H1 (cell line): ENCODE measurements around the gene LRRC3C.

ENCODE experiments used
- EGR1 ChIP-seq: IDR thresholded peaks from 2 replicates; pipeline ENCODE4 v1.6.1; 2011; ENCODE audit warnings: low read depth, low read length, borderline replicate concordance
- JUN ChIP-seq: IDR thresholded peaks from 2 replicates; pipeline ENCODE4 v1.6.1; 2011; ENCODE audit warnings: low read depth, mild to moderate bottlenecking, improper control_type of control experiment, low read length
- KDM5A ChIP-seq: fragments of 200-600 bp; IDR thresholded peaks from 2 replicates; pipeline ENCODE4 v1.7.1; 2012; ENCODE audit warnings: mild to moderate bottlenecking, low read length, inconsistent platforms, mixed read lengths
- POLR2A ChIP-seq, 2 experiments: IDR thresholded peaks; 1 replicate in 1 of 2; 2 replicates in 1 of 2; pipeline ENCODE4 v1.6.1; 2011; ENCODE audit warnings: low read depth in 2 of 2, low read length in 2 of 2, mild to moderate bottlenecking in 2 of 2; ENCODE audit errors: control extremely low read depth in 1 of 2
- POLR2AphosphoS5 ChIP-seq: IDR thresholded peaks from 2 replicates; pipeline ENCODE4 v1.6.1; 2011; ENCODE audit warnings: low read depth, low read length
- RAD21 ChIP-seq, 2 experiments: IDR thresholded peaks in 1 of 2; conservative IDR thresholded peaks in 1 of 2; 2 replicates each; pipeline ENCODE4 v1.6.1; 2011; ENCODE audit warnings: low read depth in 2 of 2, low read length in 2 of 2, improper control_type of control experiment in 1 of 2, inconsistent platforms in 1 of 2, mild to moderate bottlenecking in 1 of 2, moderate library complexity in 1 of 2
- SP2 ChIP-seq: IDR thresholded peaks from 2 replicates; pipeline ENCODE4 v1.6.1; 2012; ENCODE audit warnings: mild to moderate bottlenecking, low read length, inconsistent platforms
- SUZ12 ChIP-seq: fragments of 200-600 bp; sonication (generic); IDR thresholded peaks from 2 replicates; pipeline ENCODE4 v1.6.1; 2012; ENCODE audit warnings: mild to moderate bottlenecking, inconsistent platforms, low read length, moderate library complexity, mixed read lengths
- TEAD4 ChIP-seq: IDR thresholded peaks from 2 replicates; pipeline ENCODE4 v1.6.1; 2012; ENCODE audit warnings: low read depth, low read length, inconsistent platforms, mixed read lengths
- YY1 ChIP-seq: IDR thresholded peaks from 2 replicates; pipeline ENCODE4 v1.6.1; 2011; ENCODE audit warnings: low read depth, mild to moderate bottlenecking, low read length
- TF ChIP-seq, protein P1 (sequence below), 3 experiments: IDR thresholded peaks; 1 replicate in 2 of 3; 2 replicates in 1 of 3; pipeline versions ENCODE4 v1.5.1 to v1.6.1; 2011; ENCODE audit warnings: low read length in 3 of 3, mild to moderate bottlenecking in 3 of 3, inconsistent platforms in 2 of 3, low read depth in 1 of 3, moderate library complexity in 1 of 3; ENCODE audit not compliant: insufficient read depth in 1 of 3; ENCODE audit errors: control extremely low read depth in 1 of 3

DNA sequence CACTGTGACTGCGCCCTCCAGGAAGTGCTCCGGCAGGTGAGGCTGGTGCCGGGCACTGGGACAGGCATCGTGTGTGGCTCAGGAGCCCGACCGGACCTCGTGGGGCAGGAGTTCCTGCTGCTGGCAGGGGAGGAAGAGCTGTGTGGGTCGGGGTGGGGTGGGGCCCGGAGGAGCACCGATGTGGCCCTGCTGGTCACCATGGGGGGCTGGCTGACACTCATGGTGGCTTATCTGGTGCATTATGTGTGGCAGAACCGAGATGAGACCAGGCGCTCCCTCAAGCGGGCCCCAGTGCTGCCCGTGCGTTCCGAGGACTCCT, 16.8 kb downstream of the LRRC3C start:
- no peak for TF ChIP-seq RAD21 (IDR thresholded peaks at IDR 0.05 in 1 of 2, conservative IDR thresholded peaks at IDR 0.05 in 1 of 2; ENCODE audit: low read depth in 2 of 2, low read length in 2 of 2)
- TF ChIP-seq, protein P1, sequence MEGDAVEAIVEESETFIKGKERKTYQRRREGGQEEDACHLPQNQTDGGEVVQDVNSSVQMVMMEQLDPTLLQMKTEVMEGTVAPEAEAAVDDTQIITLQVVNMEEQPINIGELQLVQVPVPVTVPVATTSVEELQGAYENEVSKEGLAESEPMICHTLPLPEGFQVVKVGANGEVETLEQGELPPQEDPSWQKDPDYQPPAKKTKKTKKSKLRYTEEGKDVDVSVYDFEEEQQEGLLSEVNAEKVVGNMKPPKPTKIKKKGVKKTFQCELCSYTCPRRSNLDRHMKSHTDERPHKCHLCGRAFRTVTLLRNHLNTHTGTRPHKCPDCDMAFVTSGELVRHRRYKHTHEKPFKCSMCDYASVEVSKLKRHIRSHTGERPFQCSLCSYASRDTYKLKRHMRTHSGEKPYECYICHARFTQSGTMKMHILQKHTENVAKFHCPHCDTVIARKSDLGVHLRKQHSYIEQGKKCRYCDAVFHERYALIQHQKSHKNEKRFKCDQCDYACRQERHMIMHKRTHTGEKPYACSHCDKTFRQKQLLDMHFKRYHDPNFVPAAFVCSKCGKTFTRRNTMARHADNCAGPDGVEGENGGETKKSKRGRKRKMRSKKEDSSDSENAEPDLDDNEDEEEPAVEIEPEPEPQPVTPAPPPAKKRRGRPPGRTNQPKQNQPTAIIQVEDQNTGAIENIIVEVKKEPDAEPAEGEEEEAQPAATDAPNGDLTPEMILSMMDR (IDR thresholded peaks at IDR 0.05; ENCODE audit: control extremely low read depth in 1 of 3, insufficient read depth in 1 of 3, low read depth in 1 of 3, low read length in 3 of 3): no peak
- TF ChIP-seq POLR2AphosphoS5: no peak
- TF ChIP-seq POLR2A (IDR thresholded peaks at IDR 0.05; ENCODE audit: control extremely low read depth in 1 of 2, low read depth in 2 of 2, low read length in 2 of 2): no peak
- no peak for TF ChIP-seq JUN
- no peak for TF ChIP-seq SUZ12
- no peak for TF ChIP-seq TEAD4
- TF ChIP-seq KDM5A: no peak
- TF ChIP-seq EGR1: no peak
- no peak for TF ChIP-seq SP2
- no peak for TF ChIP-seq YY1
